IMR-90 (cell line): ENCODE data around the gene HTT. TPM values are rescaled to one million over a fixed set of nuclear protein-coding genes. Genes with fewer than 3 reads are reported as not detected.

Experiments used
- ATAC-seq: fragments of 200-7000 bp; cut with Tn5 transposase; 2 replicates; pipeline ENCODE4 v1.9.1; 2020; ENCODE audit warnings: low read depth, mild to moderate bottlenecking, moderate library complexity
- BruUV-seq: library from RNA; stranded (reverse); fragments of 400-500 nt; replicated peaks from 2 replicates; lab custom pipeline; 2021; lab: Mats Ljungman, UMichigan
- CTCF ChIA-PET: fragments of 300-600 bp; formaldehyde crosslinking; extraction: SDS; loops from one replicate; lab custom pipeline; 2021; ENCODE audit warnings: antibody characterized with exemption; lab: Yijun Ruan, JAX
- POLR2A ChIA-PET: fragments of 300-600 bp; sonication (Branson Sonifier 250); formaldehyde crosslinking; loops from one replicate; lab custom pipeline; 2022; ENCODE audit warnings: antibody characterized with exemption; ENCODE audit not compliant: unreplicated experiment; lab: Charles Lee
- DNase-seq: peaks from one replicate; pipeline ENCODE4 v3.0.0; 2013
- H2AFZ ChIP-seq: replicated peaks from 2 replicates; pipeline ENCODE3; 2013; ENCODE audit warnings: low read length, mild to moderate bottlenecking; ENCODE audit not compliant: poor library complexity
- H2AK5ac ChIP-seq: 2 replicates; pipeline ENCODE4 v1.6.1; 2013; ENCODE audit warnings: low read depth, low read length, inconsistent platforms
- H2AK9ac ChIP-seq: replicated peaks from 2 replicates; pipeline ENCODE3; 2013; ENCODE audit warnings: mild to moderate bottlenecking, low read depth, low read length, moderate library complexity; ENCODE audit not compliant: poor library complexity
- H2BK120ac ChIP-seq: 2 replicates; pipeline ENCODE4 v1.6.1; 2013; ENCODE audit warnings: low read depth, low read length, inconsistent platforms
- H2BK15ac ChIP-seq: 3 replicates; pipeline ENCODE4 v1.6.1; 2013; ENCODE audit warnings: low read depth, low read length, inconsistent platforms
- H2BK20ac ChIP-seq: 2 replicates; pipeline ENCODE4 v1.6.1; 2013; ENCODE audit warnings: low read depth, mild to moderate bottlenecking, inconsistent platforms, low read length, moderate library complexity
- H2BK5ac ChIP-seq: 2 replicates; pipeline ENCODE4 v1.6.1; 2013; ENCODE audit warnings: mild to moderate bottlenecking, low read depth, low read length, inconsistent platforms; ENCODE audit not compliant: poor library complexity, severe bottlenecking
- H3K14ac ChIP-seq: replicated peaks from 2 replicates; pipeline ENCODE4 v1.6.1; 2013; ENCODE audit warnings: low read depth, low read length, inconsistent platforms
- H3K18ac ChIP-seq: 2 replicates; pipeline ENCODE4 v1.6.1; 2013; ENCODE audit warnings: low read depth, low read length, control low read depth
- H3K23ac ChIP-seq: 2 replicates; pipeline ENCODE4 v1.6.1; 2013; ENCODE audit warnings: low read depth, low read length, inconsistent platforms
- H3K27ac ChIP-seq: 2 replicates; pipeline ENCODE4 v1.5.1; 2013; ENCODE audit warnings: mild to moderate bottlenecking, control low read depth, low read length; ENCODE audit not compliant: insufficient read depth
- H3K27me3 ChIP-seq: 2 replicates; pipeline ENCODE4 v1.6.1; 2013; ENCODE audit warnings: low read length; ENCODE audit not compliant: control insufficient read depth, insufficient read depth
- H3K36me3 ChIP-seq: 2 replicates; pipeline ENCODE4 v1.6.1; 2013; ENCODE audit warnings: low read length, mixed read lengths; ENCODE audit not compliant: control insufficient read depth, insufficient read depth
- H3K4ac ChIP-seq: 2 replicates; pipeline ENCODE4 v1.6.1; 2013; ENCODE audit warnings: low read depth, low read length, inconsistent platforms
- H3K4me1 ChIP-seq: 2 replicates; pipeline ENCODE4 v1.6.1; 2013; ENCODE audit warnings: low read length, mixed read lengths; ENCODE audit not compliant: control insufficient read depth, insufficient read depth
- H3K4me2 ChIP-seq: 2 replicates; pipeline ENCODE4 v1.6.1; 2013; ENCODE audit warnings: low read depth, mild to moderate bottlenecking, control low read depth, low read length, moderate library complexity
- H3K4me3 ChIP-seq: 2 replicates; pipeline ENCODE4 v1.5.1; 2013; ENCODE audit warnings: low read depth, mild to moderate bottlenecking, control low read depth, low read length, moderate library complexity; ENCODE audit not compliant: insufficient read depth
- H3K56ac ChIP-seq: 2 replicates; pipeline ENCODE4 v1.6.1; 2013; ENCODE audit warnings: low read length, inconsistent platforms; ENCODE audit not compliant: insufficient read depth; ENCODE audit errors: extremely low read depth
- H3K79me1 ChIP-seq, 2 experiments: 2 replicates each; pipeline ENCODE4 v1.6.1; 2013; ENCODE audit warnings: low read length in 2 of 2, inconsistent platforms in 1 of 2, low read depth in 1 of 2
- H3K9ac ChIP-seq: 2 replicates; pipeline ENCODE4 v1.6.1; 2013; ENCODE audit warnings: low read depth, low read length, control low read depth
- H3K9me1 ChIP-seq: 2 replicates; pipeline ENCODE4 v1.6.1; 2013; ENCODE audit warnings: low read length, inconsistent platforms; ENCODE audit not compliant: insufficient read depth
- H3K9me3 ChIP-seq: 2 replicates; pipeline ENCODE4 v1.6.1; 2013; ENCODE audit warnings: low read length; ENCODE audit not compliant: control insufficient read depth, insufficient read depth
- H4K20me1 ChIP-seq: 2 replicates; pipeline ENCODE4 v1.6.1; 2013; ENCODE audit warnings: low read length, inconsistent platforms; ENCODE audit not compliant: insufficient read depth
- H4K5ac ChIP-seq: 2 replicates; pipeline ENCODE4 v1.6.1; 2013; ENCODE audit warnings: mild to moderate bottlenecking, low read depth, low read length, control low read depth
- H4K8ac ChIP-seq, 2 experiments: 2 replicates each; pipeline ENCODE4 v1.6.1; 2013; ENCODE audit warnings: low read depth in 2 of 2, low read length in 2 of 2, control low read depth in 1 of 2, inconsistent platforms in 1 of 2
- H4K91ac ChIP-seq: 2 replicates; pipeline ENCODE4 v1.6.1; 2013; ENCODE audit warnings: low read depth, low read length, inconsistent platforms; ENCODE audit not compliant: insufficient read depth
- BHLHE40 ChIP-seq: fragments of 150-350 bp; IDR thresholded peaks from 2 replicates; pipeline ENCODE4 v1.6.1; 2016; ENCODE audit warnings: mild to moderate bottlenecking, low read depth, low read length
- CEBPB ChIP-seq: IDR thresholded peaks from 2 replicates; pipeline ENCODE4 v1.6.1; 2012; ENCODE audit warnings: low read depth, low read length, improper control_type of control experiment
- CHD1 ChIP-seq: IDR thresholded peaks from 2 replicates; pipeline ENCODE4 v1.6.1; 2012; ENCODE audit warnings: low read depth, low read length, improper control_type of control experiment
- CTCF ChIP-seq: conservative IDR thresholded peaks from 2 replicates; pipeline ENCODE4 v1.5.1; 2012; ENCODE audit warnings: mild to moderate bottlenecking, low read depth, low read length, improper control_type of control experiment
- FOS ChIP-seq: fragments of 150-350 bp; IDR thresholded peaks from 2 replicates; pipeline ENCODE4 v1.6.1; 2016; ENCODE audit warnings: low read depth, low read length
- MAFK ChIP-seq: IDR thresholded peaks from 2 replicates; pipeline ENCODE4 v1.6.1; 2012; ENCODE audit warnings: low read depth, low read length, improper control_type of control experiment
- MAZ ChIP-seq: IDR thresholded peaks from 2 replicates; pipeline ENCODE4 v1.6.1; 2012; ENCODE audit warnings: low read depth, mild to moderate bottlenecking, low read length, improper control_type of control experiment, moderate library complexity, borderline replicate concordance
- MXI1 ChIP-seq: IDR thresholded peaks from 2 replicates; pipeline ENCODE4 v1.6.1; 2012; ENCODE audit warnings: low read depth, mild to moderate bottlenecking, low read length, moderate library complexity, borderline replicate concordance
- NFE2L2 ChIP-seq: fragments of 150-350 bp; IDR thresholded peaks from 2 replicates; pipeline ENCODE4 v1.6.1; 2016; ENCODE audit warnings: low read depth, mild to moderate bottlenecking, low read length
- POLR2A ChIP-seq: IDR thresholded peaks from 2 replicates; pipeline ENCODE4 v1.6.1; 2012; ENCODE audit warnings: mild to moderate bottlenecking, low read depth, low read length
- RAD21 ChIP-seq: IDR thresholded peaks from 2 replicates; pipeline ENCODE4 v1.6.1; 2012; ENCODE audit warnings: low read length, improper control_type of control experiment
- RCOR1 ChIP-seq: IDR thresholded peaks from 2 replicates; pipeline ENCODE4 v1.6.1; 2012; ENCODE audit warnings: mild to moderate bottlenecking, low read length, improper control_type of control experiment; ENCODE audit not compliant: insufficient replicate concordance
- RFX5 ChIP-seq: IDR thresholded peaks from 2 replicates; pipeline ENCODE4 v1.8.0; 2012; ENCODE audit warnings: low read depth, mild to moderate bottlenecking, low read length, moderate library complexity
- SMC3 ChIP-seq: fragments of 150-350 bp; IDR thresholded peaks from 2 replicates; pipeline ENCODE4 v1.6.1; 2016; ENCODE audit warnings: low read depth, mild to moderate bottlenecking, antibody characterized with exemption, low read length, moderate library complexity
- USF2 ChIP-seq: fragments of 150-350 bp; IDR thresholded peaks from 2 replicates; pipeline ENCODE4 v1.6.1; 2017; ENCODE audit warnings: mild to moderate bottlenecking, antibody characterized with exemption, low read length, low read depth
- WGBS, 2 experiments: methylation state at CpG; one replicate each; pipeline versions ENCODE4 v1.1.5 to v1.1.7; 2013; ENCODE audit warnings: missing lambda C conversion rate in 2 of 2; ENCODE audit not compliant: insufficient read length in 1 of 2; ENCODE audit errors: extremely low coverage in 2 of 2; 5-methylcytosine and 5-hydroxymethylcytosine counted together
- dilution Hi-C: fragments of 300-500 bp; cut with HindIII; formaldehyde crosslinking; loops from one replicate; pipeline ENCODE4 v1.14.3; 2018; ENCODE audit warnings: low sequenced_read_pairs; ENCODE audit not compliant: unreplicated experiment
- in situ Hi-C: fragments of 300-500 bp; cut with MboI; formaldehyde crosslinking; loops from 3 replicates; pipeline ENCODE4 v1.14.3; 2019; ENCODE audit warnings: low sequenced_read_pairs, inconsistent platforms, mixed read lengths
- intact Hi-C: fragments of 100-400 bp; cut with micrococcal nuclease; formaldehyde crosslinking; loops from 2 replicates; pipeline ENCODE4 v1.10.0; 2022
- polyA plus RNA-seq, 3 experiments: library from polyadenylated mRNA; depleted of rRNA; stranded (reverse); fragments of >200 nt; gene quantifications; 2 replicates each; pipeline ENCODE4 v1.2.3, GENCODE V29; 2012; ENCODE audit warnings: low replicate concordance in 1 of 3
- total RNA-seq: library from RNA; depleted of rRNA; stranded (reverse); fragments of >200 nt; gene quantifications from 2 replicates; pipeline ENCODE4 v1.2.3, GENCODE V29; 2012

The HTT gene
- total and polyA plus RNA-seq, 2 of the 4 experiments (the other 2 are of a cell fraction), result 11.6 to 14.3 TPM

GRCh38 chr4:3079694-3080123 is 5.2 kb downstream of the HTT start:
- Histone ChIP-seq H3K4me1 (peaks cover 4% of the 10 kb centered on the region; the same call in 1 of the 2 replicates), H3K27me3 (no peaks in the 10 kb centered on the region), H3K4me3 (no peak overlapping the region), H3K56ac (no peak overlapping the region), H4K20me1 (peaks cover 58% of the 10 kb centered on the region), H2BK20ac (no peak overlapping the region), H2BK120ac (no peak overlapping the region), H3K36me3 (no peaks in the 10 kb centered on the region), H3K9me3 (no peaks in the 10 kb centered on the region), H3K14ac (no peak overlapping the region), H3K4me2 (no peak overlapping the region), H3K9ac (no peak overlapping the region), H3K18ac (no peak overlapping the region), H3K9me1 (peaks cover 19% of the 10 kb centered on the region), H2AFZ (no peak overlapping the region), H4K91ac (no peak overlapping the region), H2BK5ac (no peak overlapping the region), H3K79me1 (peaks cover 29 to 68% of the 10 kb centered on the region in 2 experiments), H2BK15ac (no peak overlapping the region), H2AK5ac (no peak overlapping the region), H3K27ac (no peak overlapping the region), H4K5ac (no peak overlapping the region), H4K8ac (no peak overlapping the region), H3K23ac (no peak overlapping the region), H3K4ac (no peak overlapping the region), H2AK9ac (no peak overlapping the region)
- BruUV-seq, result no TSS peak
- CTCF ChIA-PET, result no interaction called here
- WGBS, 2 experiments, result 100% methylated on average over 3 of the region's 6 CpGs; no CpG with 5 or more reads in 1 of the 2 experiments
- TF ChIP-seq CEBPB (no peak), CTCF (no peak), RFX5 (no peak), CHD1 (no peak), USF2 (no peak), MAFK (no peak), SMC3 (no peak), POLR2A (no peak), BHLHE40 (no peak), MXI1 (no peak), RCOR1 (no peak), MAZ (no peak), NFE2L2 (no peak), FOS (no peak), RAD21 (no peak)
- intact Hi-C loops (no loop called here), dilution Hi-C loops (no loop called here), in situ Hi-C loops (no loop called here)
- DNase-seq (no peak), ATAC-seq (no peak)
- POLR2A ChIA-PET, result no interaction called here
